Panc1 (cell line): ENCODE data around the gene SLC6A2. TPM values are rescaled to one million over a fixed set of nuclear protein-coding genes. Genes with fewer than 3 reads are reported as not detected.

Experiments used
- ATAC-seq: fragments of 200-7000 bp; cut with Tn5 transposase; 2 replicates; pipeline ENCODE4 v1.9.1; 2020; ENCODE audit warnings: mild to moderate bottlenecking, moderate library complexity
- BruUV-seq: library from RNA; stranded (reverse); fragments of 400-500 nt; replicated peaks from 2 replicates; lab custom pipeline; 2021; lab: Mats Ljungman, UMichigan
- CTCF ChIA-PET: fragments of 300-600 bp; sonication (Branson Sonifier 250); formaldehyde crosslinking; loops from one replicate; lab custom pipeline; 2022; ENCODE audit warnings: antibody characterized with exemption; lab: Charles Lee
- POLR2A ChIA-PET: fragments of 300-600 bp; sonication (Branson Sonifier 250); formaldehyde crosslinking; loops from one replicate; lab custom pipeline; 2022; ENCODE audit warnings: antibody characterized with exemption; lab: Charles Lee
- DNase-seq: peaks from one replicate; pipeline ENCODE4 v3.0.0-alpha.2; 2010; ENCODE audit warnings: low read depth, low spot score
- H3K27ac ChIP-seq: 2 replicates; pipeline ENCODE4 v1.5.1; 2011; ENCODE audit warnings: mild to moderate bottlenecking, low read length, inconsistent platforms
- H3K27me3 ChIP-seq: fragments of 200-500 bp; sonication (Bioruptor generic); 2 replicates; pipeline ENCODE4 v1.6.0; 2014; ENCODE audit warnings: low read length, inconsistent platforms; ENCODE audit not compliant: control insufficient read depth, insufficient read depth
- H3K36me3 ChIP-seq: fragments of 200-500 bp; sonication (Bioruptor generic); 2 replicates; pipeline ENCODE4 v1.5.1; 2014; ENCODE audit warnings: inconsistent platforms, mild to moderate bottlenecking, low read length, moderate library complexity; ENCODE audit not compliant: control insufficient read depth, insufficient read depth
- H3K4me1 ChIP-seq: 2 replicates; pipeline ENCODE4 v1.5.1; 2011; ENCODE audit warnings: inconsistent platforms, mild to moderate bottlenecking, low read length, moderate library complexity; ENCODE audit not compliant: control insufficient read depth, insufficient read depth
- H3K4me3 ChIP-seq, 2 experiments: 2 replicates each; pipeline ENCODE4 v1.5.1; 2011 to 2012; ENCODE audit warnings: low read depth in 2 of 2, low read length in 2 of 2, mild to moderate bottlenecking in 2 of 2, inconsistent platforms in 1 of 2, moderate library complexity in 1 of 2
- H3K9me3 ChIP-seq: fragments of 200-500 bp; sonication (Bioruptor generic); 2 replicates; pipeline ENCODE4 v1.5.1; 2014; ENCODE audit warnings: low read depth, mild to moderate bottlenecking, inconsistent platforms, low read length, moderate library complexity; ENCODE audit not compliant: control insufficient read depth, insufficient read depth
- POLR2AphosphoS5 ChIP-seq: IDR thresholded peaks from 2 replicates; pipeline ENCODE4 v1.6.1; 2012; ENCODE audit warnings: mild to moderate bottlenecking, low read depth, low read length, moderate library complexity
- SIN3A ChIP-seq: IDR thresholded peaks from 2 replicates; pipeline ENCODE4 v1.6.1; 2012; ENCODE audit warnings: low read depth, mild to moderate bottlenecking, low read length, moderate library complexity, borderline replicate concordance; ENCODE audit not compliant: insufficient read depth
- TCF7L2 ChIP-seq: IDR thresholded peaks from 2 replicates; pipeline ENCODE4 v1.6.1; 2011; ENCODE audit warnings: mild to moderate bottlenecking, low read depth, low read length, inconsistent platforms
- in situ Hi-C: cut with HindIII; loops from 2 replicates; pipeline ENCODE4 v1.10.0; 2016; ENCODE audit warnings: low sequenced_read_pairs, low pct_unique_long_range_greater_than_20kb
- intact Hi-C: fragments of 100-400 bp; cut with micrococcal nuclease; formaldehyde crosslinking; loops from one replicate; pipeline ENCODE4 v1.10.0; 2022; ENCODE audit not compliant: unreplicated experiment
- total RNA-seq: library from RNA; stranded (reverse); gene quantifications from one replicate; pipeline ENCODE4 v1.2.1, GENCODE V29; 2021; ENCODE audit not compliant: unreplicated experiment
- TF ChIP-seq, protein P1 (sequence below): fragments of 450-650 bp; IDR thresholded peaks from 2 replicates; pipeline ENCODE4 v1.5.1; 2017; ENCODE audit warnings: mild to moderate bottlenecking
- TF ChIP-seq, protein P2 (sequence below), 2 experiments: IDR thresholded peaks; 2 replicates each; pipeline ENCODE4 v1.6.1; 2011 to 2012; ENCODE audit warnings: low read depth in 2 of 2, control low read depth in 1 of 2, low read length in 1 of 2, mild to moderate bottlenecking in 1 of 2, moderate library complexity in 1 of 2; ENCODE audit not compliant: insufficient read depth in 1 of 2

The SLC6A2 gene
- total RNA-seq, 1 experiment from 2014 or later = 0.10 TPM

DNA sequence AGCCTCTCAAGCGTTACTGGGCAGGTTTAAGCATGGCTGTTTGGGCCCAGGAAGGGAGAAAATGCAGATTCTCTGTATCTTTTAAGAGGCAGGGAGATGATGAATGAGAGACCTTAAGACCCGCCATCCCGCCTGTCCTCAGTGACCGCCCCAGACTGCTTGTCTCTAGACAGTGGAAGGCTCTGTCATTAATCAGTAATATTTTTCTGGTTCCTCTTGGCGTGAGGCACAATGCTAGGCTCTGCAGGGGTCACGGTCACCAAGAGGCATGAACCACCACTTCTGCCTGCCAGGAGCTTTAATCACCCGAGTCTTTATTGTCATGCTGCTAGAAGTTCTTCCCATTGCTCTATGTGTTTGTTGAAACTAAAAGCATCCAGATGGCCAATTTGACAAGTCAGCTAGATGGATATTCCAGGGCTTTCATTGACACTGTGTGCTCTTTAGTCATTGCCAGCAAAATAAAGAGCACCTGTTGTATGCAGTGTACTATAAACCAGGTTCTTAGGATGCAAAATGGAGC is 3.2 kb downstream of the SLC6A2 start:
- no TSS peak for BruUV-seq
- Histone ChIP-seq H3K36me3 (no peaks in the 10 kb centered on the region), H3K4me3 (no peak overlapping the region), H3K9me3 (no peaks in the 10 kb centered on the region), H3K4me1 (no peaks in the 10 kb centered on the region), H3K27ac (no peak overlapping the region), H3K27me3 (peaks cover 3% of the 10 kb centered on the region; the same call in 1 of the 2 replicates)
- ATAC-seq = no peak
- CTCF ChIA-PET = no interaction called here
- intact Hi-C loops = no loop called here
- POLR2A ChIA-PET = no interaction called here
- TF ChIP-seq SIN3A (no peak), POLR2AphosphoS5 (no peak), TCF7L2 (no peak)
- TF ChIP-seq, protein P1, sequence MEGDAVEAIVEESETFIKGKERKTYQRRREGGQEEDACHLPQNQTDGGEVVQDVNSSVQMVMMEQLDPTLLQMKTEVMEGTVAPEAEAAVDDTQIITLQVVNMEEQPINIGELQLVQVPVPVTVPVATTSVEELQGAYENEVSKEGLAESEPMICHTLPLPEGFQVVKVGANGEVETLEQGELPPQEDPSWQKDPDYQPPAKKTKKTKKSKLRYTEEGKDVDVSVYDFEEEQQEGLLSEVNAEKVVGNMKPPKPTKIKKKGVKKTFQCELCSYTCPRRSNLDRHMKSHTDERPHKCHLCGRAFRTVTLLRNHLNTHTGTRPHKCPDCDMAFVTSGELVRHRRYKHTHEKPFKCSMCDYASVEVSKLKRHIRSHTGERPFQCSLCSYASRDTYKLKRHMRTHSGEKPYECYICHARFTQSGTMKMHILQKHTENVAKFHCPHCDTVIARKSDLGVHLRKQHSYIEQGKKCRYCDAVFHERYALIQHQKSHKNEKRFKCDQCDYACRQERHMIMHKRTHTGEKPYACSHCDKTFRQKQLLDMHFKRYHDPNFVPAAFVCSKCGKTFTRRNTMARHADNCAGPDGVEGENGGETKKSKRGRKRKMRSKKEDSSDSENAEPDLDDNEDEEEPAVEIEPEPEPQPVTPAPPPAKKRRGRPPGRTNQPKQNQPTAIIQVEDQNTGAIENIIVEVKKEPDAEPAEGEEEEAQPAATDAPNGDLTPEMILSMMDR = no peak
- TF ChIP-seq, protein P2, sequence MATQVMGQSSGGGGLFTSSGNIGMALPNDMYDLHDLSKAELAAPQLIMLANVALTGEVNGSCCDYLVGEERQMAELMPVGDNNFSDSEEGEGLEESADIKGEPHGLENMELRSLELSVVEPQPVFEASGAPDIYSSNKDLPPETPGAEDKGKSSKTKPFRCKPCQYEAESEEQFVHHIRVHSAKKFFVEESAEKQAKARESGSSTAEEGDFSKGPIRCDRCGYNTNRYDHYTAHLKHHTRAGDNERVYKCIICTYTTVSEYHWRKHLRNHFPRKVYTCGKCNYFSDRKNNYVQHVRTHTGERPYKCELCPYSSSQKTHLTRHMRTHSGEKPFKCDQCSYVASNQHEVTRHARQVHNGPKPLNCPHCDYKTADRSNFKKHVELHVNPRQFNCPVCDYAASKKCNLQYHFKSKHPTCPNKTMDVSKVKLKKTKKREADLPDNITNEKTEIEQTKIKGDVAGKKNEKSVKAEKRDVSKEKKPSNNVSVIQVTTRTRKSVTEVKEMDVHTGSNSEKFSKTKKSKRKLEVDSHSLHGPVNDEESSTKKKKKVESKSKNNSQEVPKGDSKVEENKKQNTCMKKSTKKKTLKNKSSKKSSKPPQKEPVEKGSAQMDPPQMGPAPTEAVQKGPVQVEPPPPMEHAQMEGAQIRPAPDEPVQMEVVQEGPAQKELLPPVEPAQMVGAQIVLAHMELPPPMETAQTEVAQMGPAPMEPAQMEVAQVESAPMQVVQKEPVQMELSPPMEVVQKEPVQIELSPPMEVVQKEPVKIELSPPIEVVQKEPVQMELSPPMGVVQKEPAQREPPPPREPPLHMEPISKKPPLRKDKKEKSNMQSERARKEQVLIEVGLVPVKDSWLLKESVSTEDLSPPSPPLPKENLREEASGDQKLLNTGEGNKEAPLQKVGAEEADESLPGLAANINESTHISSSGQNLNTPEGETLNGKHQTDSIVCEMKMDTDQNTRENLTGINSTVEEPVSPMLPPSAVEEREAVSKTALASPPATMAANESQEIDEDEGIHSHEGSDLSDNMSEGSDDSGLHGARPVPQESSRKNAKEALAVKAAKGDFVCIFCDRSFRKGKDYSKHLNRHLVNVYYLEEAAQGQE (IDR thresholded peaks at IDR 0.05; ENCODE audit: insufficient read depth in 1 of 2, low read depth in 2 of 2, low read length in 1 of 2) = no peak
- in situ Hi-C loops = no loop called here
- no peak for DNase-seq

DNA sequence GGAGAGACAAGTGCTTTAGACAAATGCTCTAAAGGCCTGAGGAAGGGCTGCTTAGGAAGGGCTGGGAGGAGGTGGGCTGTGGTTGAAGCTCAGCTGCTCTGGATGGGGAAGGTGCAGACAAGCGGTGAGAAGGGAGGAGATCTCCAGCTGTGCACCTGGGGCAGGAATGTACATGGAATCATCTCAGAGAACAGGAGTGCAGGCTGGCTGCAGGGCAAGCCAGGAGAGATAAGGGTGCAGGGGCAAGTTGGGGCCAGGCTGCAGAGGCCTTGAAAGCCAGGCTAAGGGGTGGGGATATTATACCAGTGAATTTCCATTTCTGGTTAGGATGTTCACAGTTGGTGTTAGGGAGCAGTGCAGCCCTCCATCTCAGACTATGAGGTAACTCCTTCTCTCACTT is 4.2 kb downstream of the SLC6A2 start:
- no peak for DNase-seq
- no peaks in the 10 kb centered on the region for H3K4me1 ChIP-seq
- CTCF ChIA-PET = no interaction called here
- H3K9me3 ChIP-seq = no peaks in the 10 kb centered on the region
- BruUV-seq = no TSS peak
- POLR2A ChIA-PET = no interaction called here
- intact Hi-C loops = no loop called here
- peaks cover 2% of the 10 kb centered on the region; the same call in 1 of the 2 replicates for H3K27me3 ChIP-seq
- in situ Hi-C loops = no loop called here
- no peaks in the 10 kb centered on the region for H3K36me3 ChIP-seq
- H3K27ac ChIP-seq = no peak overlapping the region
- H3K4me3 ChIP-seq = no peak overlapping the region
- no peak for ATAC-seq
- no peak for TF ChIP-seq POLR2AphosphoS5
- TF ChIP-seq TCF7L2 = no peak

DNA sequence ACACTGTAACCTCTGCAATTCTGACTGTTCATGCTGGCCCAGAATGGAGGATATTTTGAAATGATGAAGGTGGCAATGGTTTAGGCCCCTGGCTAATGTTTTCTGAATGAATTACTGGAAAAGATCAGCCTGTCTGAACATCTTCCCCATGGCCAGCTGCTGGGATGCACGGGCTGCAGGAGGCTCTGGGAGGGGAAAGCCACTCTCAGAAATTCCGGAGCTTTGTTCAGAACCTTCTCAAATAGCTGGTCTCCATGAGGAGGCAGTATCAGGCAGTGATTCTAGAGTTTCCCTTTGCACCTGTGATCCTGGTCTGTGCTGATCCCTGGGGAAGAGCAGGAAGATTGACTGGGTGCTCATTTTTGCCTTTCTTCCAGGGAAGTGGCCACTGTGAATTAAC is 5.0 kb downstream of the SLC6A2 start:
- POLR2A ChIA-PET = no interaction called here
- DNase-seq (no peak), ATAC-seq (no peak)
- TF ChIP-seq, protein P2 (IDR thresholded peaks at IDR 0.05; ENCODE audit: insufficient read depth in 1 of 2, low read depth in 2 of 2, low read length in 1 of 2) = no peak
- TF ChIP-seq, protein P1 = no peak
- TF ChIP-seq TCF7L2 (no peak), SIN3A (no peak), POLR2AphosphoS5 (no peak)
- no TSS peak for BruUV-seq
- no peak overlapping the region for H3K27ac ChIP-seq
- CTCF ChIA-PET = no interaction called here
- in situ Hi-C loops (no loop called here), intact Hi-C loops (no loop called here)
- H3K4me3 ChIP-seq = no peak overlapping the region
- no peaks in the 10 kb centered on the region for H3K27me3 ChIP-seq
- H3K4me1 ChIP-seq = no peaks in the 10 kb centered on the region
- no peaks in the 10 kb centered on the region for H3K9me3 ChIP-seq
- H3K36me3 ChIP-seq = no peaks in the 10 kb centered on the region
